Mucosa of rectum (tissue), 2 donors: Measurements from ENCODE around the gene NBEAL1.
"Not testable (repeated sequence)": the region's sequence is repeated elsewhere in the genome, so short reads cannot be mapped to it uniquely, and the experiment has no call there.

Experiments used
- H3K27ac ChIP-seq, 2 donors: one replicate each; pipeline ENCODE4 v1.7.0; 2013; ENCODE audit warnings: inconsistent platforms in 2 of 2, low read depth in 2 of 2, low read length in 2 of 2
- H3K27me3 ChIP-seq, 2 donors: one replicate each; pipeline ENCODE4 v1.7.0; 2013; ENCODE audit warnings: low read length in 2 of 2; ENCODE audit not compliant: control insufficient read depth in 2 of 2, insufficient read depth in 2 of 2
- H3K36me3 ChIP-seq, 2 donors: one replicate each; pipeline ENCODE4 v1.7.0; 2013; ENCODE audit warnings: low read length in 2 of 2; ENCODE audit not compliant: control insufficient read depth in 2 of 2, insufficient read depth in 2 of 2
- H3K4me1 ChIP-seq, 2 donors: one replicate each; pipeline ENCODE4 v1.7.0; 2013; ENCODE audit warnings: low read length in 2 of 2, mild to moderate bottlenecking in 1 of 2; ENCODE audit not compliant: control insufficient read depth in 2 of 2, insufficient read depth in 2 of 2
- H3K4me3 ChIP-seq, 2 donors: one replicate each; pipeline ENCODE4 v1.7.0; 2013; ENCODE audit warnings: low read length in 2 of 2
- H3K9ac ChIP-seq, 2 donors: one replicate each; pipeline ENCODE4 v1.7.0; 2013; ENCODE audit warnings: low read length in 2 of 2, low read depth in 1 of 2, mild to moderate bottlenecking in 1 of 2
- H3K9me3 ChIP-seq, 2 donors: one replicate each; pipeline ENCODE4 v1.7.0; 2013; ENCODE audit warnings: low read length in 2 of 2; ENCODE audit not compliant: control insufficient read depth in 2 of 2
- donor health status: healthy.
- donor health status: Normal muscosa, but diverticular disease.

NBEAL1 gene

GRCh38 chr2:203237346-203238238 lies 222.9 kb downstream of the NBEAL1 start:
- no peaks in the 10 kb centered on the region for H3K27me3 ChIP-seq
- H3K9me3 ChIP-seq = no peaks in the 10 kb centered on the region
- H3K4me1 ChIP-seq = peaks cover 6 to 7% of the 10 kb centered on the region in 2 donors
- peak overlapping the region in 1 of 2 donors; percentile 91 for H3K9ac ChIP-seq
- peak overlapping the region; percentile 96 to 97 for H3K4me3 ChIP-seq
- H3K27ac ChIP-seq = no peak overlapping the region
- H3K36me3 ChIP-seq = no peaks in the 10 kb centered on the region

GRCh38 chr2:203238292-203238703 lies 223.6 kb downstream of the NBEAL1 start:
- Histone ChIP-seq H3K4me3 (peak overlapping the region; percentile 96 to 97), H3K9me3 (no peaks in the 10 kb centered on the region), H3K27me3 (no peaks in the 10 kb centered on the region), H3K27ac (peak overlapping the region; percentile 99), H3K9ac (peak overlapping the region; percentile 52 to 91), H3K36me3 (no peaks in the 10 kb centered on the region), H3K4me1 (peaks cover 6 to 7% of the 10 kb centered on the region in 2 donors)

- Histone ChIP-seq H3K9ac (peak within 1 kb of the TSS; percentile 91 to 96), H3K4me1 (peaks cover 6 to 7% of the 10 kb centered on the region in 2 donors), H3K27me3 (no peaks in the 10 kb centered on the region), H3K4me3 (peak within 1 kb of the TSS; percentile 96 to 97), H3K9me3 (no peaks in the 10 kb centered on the region), H3K27ac (peak within 1 kb of the TSS; percentile 99), H3K36me3 (no peaks in the 10 kb centered on the region)
These were observed 224.2 kb downstream of the NBEAL1 start, which contains the start of gene CYP20A1 for GRCh38 chr2:203238704-203239526. Gene CYP20A1, plus strand, starts transcription at chr2:203239018. Its CDS starts 45 bp downstream, at chr2:203239063.

DNA sequence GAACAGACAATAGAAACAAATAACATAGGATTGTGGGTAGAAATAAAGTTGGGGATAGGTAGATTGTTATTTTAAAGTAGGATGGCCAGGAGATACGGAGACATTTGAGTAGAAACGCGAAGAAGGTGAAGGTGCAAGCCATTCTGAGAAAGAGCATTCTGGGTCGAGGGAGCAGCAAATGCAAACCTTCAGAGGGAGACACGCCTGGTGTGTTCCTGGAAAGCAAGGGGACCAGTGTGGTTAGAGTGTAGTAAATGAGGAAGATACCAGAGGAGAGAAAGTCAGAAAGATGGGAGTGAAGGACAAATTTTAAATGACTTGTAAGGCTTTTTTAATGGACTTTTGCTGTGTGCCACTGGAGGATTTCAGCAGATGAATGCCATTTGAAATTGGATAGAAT lies 225.8 kb downstream of the NBEAL1 start:
- peaks cover 6 to 7% of the 10 kb centered on the region in 2 donors for H3K4me1 ChIP-seq
- H3K27ac ChIP-seq = no peak overlapping the region
- H3K4me3 ChIP-seq = no peak overlapping the region
- H3K27me3 ChIP-seq = no peaks in the 10 kb centered on the region
- H3K9me3 ChIP-seq = no peaks in the 10 kb centered on the region
- H3K9ac ChIP-seq = peak overlapping the region in 1 of 2 donors; percentile 5
- H3K36me3 ChIP-seq = no peaks in the 10 kb centered on the region

GRCh38 chr2:203242518-203242917 lies 227.8 kb downstream of the NBEAL1 start:
- Histone ChIP-seq H3K9ac (no peak overlapping the region), H3K9me3 (no peaks in the 10 kb centered on the region), H3K27me3 (no peaks in the 10 kb centered on the region), H3K4me1 (peaks cover 6 to 7% of the 10 kb centered on the region in 2 donors), H3K4me3 (no peak overlapping the region), H3K27ac (no peak overlapping the region), H3K36me3 (peaks cover 3 to 10% of the 10 kb centered on the region in 2 donors)

- H3K4me1 ChIP-seq = no peaks in the 10 kb centered on the region
- H3K4me3 ChIP-seq = no peak overlapping the region
- no peak overlapping the region for H3K9ac ChIP-seq
- no peak overlapping the region for H3K27ac ChIP-seq
- H3K9me3 ChIP-seq = no peaks in the 10 kb centered on the region
- H3K36me3 ChIP-seq = peaks cover 9 to 24% of the 10 kb centered on the region in 2 donors
- H3K27me3 ChIP-seq = no peaks in the 10 kb centered on the region
These were observed 232.0 kb downstream of the NBEAL1 start for GRCh38 chr2:203246646-203247045.

GRCh38 chr2:203252818-203253217 lies 238.1 kb downstream of the NBEAL1 start:
- Histone ChIP-seq H3K9ac (no peak overlapping the region), H3K27me3 (no peaks in the 10 kb centered on the region), H3K4me3 (no peak overlapping the region), H3K9me3 (no peaks in the 10 kb centered on the region), H3K36me3 (peaks cover 19 to 44% of the 10 kb centered on the region in 2 donors), H3K4me1 (no peaks in the 10 kb centered on the region), H3K27ac (no peak overlapping the region)

- not testable (repeated sequence) for H3K4me1 ChIP-seq, H3K27me3 ChIP-seq, H3K9ac ChIP-seq, H3K9me3 ChIP-seq, H3K27ac ChIP-seq, H3K4me3 ChIP-seq
- H3K36me3 ChIP-seq = peaks cover 23 to 45% of the 10 kb centered on the region in 2 donors
These were observed 238.9 kb downstream of the NBEAL1 start for GRCh38 chr2:203253422-203254095.

GRCh38 chr2:203261326-203262159 lies 246.9 kb downstream of the NBEAL1 start:
- Histone ChIP-seq H3K9ac (no peak overlapping the region), H3K36me3 (peaks cover 22 to 23% of the 10 kb centered on the region in 2 donors), H3K27ac (no peak overlapping the region), H3K4me3 (no peak overlapping the region), H3K9me3 (no peaks in the 10 kb centered on the region), H3K27me3 (no peaks in the 10 kb centered on the region), H3K4me1 (no peaks in the 10 kb centered on the region)
